NCI-H345 (cell line): ENCODE data around the gene APOBEC3A.
A peak's percentile ranks its signal among the peaks of the same experiment; 100 is the strongest.

Source experiments
- DNase-seq: peaks from one replicate; lab custom pipeline; 2025; lab: John Stamatoyannopoulos, UW

APOBEC3A gene

DNA sequence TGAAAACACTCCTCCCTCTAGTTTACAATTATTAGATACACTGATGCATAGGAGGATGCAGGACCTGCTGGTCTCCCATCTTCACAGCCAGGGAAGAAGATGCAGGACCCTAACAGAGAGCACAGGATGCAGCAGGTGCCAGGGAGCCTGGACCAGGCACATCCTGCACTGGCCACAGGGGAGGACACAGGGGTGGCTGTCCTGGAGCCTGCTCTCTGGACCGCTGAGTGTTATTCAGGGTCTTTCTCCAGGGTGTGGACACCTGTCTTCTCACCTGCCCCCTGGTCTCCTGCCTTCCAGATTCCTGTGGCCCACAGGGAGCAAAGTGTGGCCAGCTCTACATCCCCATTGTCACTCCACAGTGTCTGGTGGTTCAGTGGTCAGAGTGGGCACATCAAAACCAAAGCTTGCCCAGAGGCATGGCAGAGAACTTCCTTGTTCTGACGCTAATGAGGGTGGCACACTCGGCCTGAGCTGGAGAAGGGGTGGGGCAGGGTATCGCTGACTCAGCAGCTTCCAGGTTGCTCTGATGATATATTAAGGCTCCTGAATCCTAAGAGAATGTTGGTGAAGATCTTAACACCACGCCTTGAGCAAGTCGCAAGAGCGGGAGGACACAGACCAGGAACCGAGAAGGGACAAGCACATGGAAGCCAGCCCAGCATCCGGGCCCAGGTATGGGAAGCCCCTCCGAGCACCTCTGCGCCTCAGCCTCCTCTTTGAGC is at the start of gene APOBEC3A:
Gene APOBEC3A (plus strand): TSS at position 564 of the 725 bp plus-strand sequence. CDS start 83 bp downstream, at position 647.
- DNase-seq: no peak

DNA sequence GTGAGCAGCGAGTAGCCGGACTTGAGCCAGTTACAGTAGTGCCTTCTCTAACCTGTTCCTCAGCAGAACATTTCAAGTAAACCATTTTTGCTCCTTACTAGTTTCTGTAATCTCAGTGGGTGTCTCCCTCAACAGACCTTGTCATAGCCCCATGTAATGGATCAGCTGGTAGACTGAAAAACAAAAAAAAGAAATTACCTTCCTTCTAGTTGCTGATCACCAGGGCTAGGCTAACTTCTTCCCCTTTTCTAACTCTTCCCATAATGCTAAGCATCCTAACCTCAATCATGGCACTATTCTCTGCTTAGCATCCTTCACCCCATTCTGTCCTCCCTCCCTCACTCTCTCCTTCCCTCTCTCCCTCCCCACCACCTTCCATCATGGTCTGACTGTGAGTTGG is 49.6 kb upstream of the APOBEC3A start:
- no peak for DNase-seq

DNA sequence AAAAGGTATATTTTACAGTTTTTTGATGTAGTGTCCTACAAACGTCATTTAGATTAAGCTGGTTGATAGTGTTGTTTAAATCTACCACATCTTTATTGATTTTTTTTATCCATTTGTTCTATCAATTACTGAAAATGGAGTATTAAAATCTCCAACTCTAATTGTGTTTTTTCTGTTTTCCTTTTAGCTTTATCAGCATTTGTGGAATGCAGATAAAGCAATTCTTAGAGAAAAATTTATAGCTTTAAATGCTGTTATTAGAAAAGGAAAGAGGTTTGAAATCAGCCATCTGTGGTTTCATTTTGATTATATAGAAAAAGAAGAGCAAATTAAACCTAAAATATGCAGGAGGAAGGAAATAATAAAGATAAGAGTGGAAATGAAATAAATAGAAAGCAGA is 46.0 kb upstream of the APOBEC3A start:
- no peak for DNase-seq

DNA sequence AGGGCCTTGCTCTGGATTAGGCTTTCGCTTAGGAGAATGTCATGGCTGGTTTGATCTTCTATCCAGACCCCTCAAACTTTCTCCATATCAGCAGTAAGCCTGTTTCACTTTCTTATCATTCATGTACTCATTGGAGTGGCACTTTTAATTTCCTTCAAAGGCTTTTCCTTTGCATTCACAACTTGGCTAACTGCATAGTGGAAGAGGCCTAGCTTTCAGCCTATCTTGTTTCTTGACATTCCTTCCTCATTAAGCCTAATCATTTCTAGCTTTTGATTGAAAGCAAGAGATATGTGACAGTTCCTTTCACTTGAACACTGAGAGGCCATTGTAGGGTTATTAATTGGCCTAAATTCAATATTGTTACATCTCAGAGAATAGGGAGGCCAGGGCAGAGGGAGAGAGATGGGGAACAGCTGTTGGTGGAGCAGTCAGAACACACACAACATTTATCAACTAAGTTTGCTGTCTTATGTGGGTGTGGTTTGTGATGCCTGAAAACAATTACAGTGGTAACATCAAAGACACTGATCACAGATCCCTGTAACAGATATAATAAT is 37.7 kb upstream of the APOBEC3A start:
- no peak for DNase-seq

DNA sequence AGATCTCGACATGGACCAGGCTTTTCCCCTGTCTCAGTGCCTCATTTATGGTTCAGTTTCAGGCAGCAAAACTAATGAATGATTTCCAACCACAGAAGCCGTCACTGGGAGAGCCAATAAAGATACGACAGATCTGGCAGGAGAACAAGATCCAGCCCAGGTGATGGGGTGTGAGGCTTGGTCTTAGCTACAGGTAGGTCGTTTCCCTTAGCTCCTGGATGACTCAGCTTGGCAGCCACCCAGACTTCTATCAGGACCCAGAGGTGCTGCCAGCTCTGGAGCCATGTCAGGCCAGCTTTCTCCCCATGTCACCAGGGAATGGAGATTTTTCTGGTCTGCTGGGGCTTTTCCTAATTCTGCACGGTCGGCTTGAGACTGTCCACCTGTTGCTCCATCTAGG is 36.3 kb upstream of the APOBEC3A start:
- peak; percentile 50 for DNase-seq

DNA sequence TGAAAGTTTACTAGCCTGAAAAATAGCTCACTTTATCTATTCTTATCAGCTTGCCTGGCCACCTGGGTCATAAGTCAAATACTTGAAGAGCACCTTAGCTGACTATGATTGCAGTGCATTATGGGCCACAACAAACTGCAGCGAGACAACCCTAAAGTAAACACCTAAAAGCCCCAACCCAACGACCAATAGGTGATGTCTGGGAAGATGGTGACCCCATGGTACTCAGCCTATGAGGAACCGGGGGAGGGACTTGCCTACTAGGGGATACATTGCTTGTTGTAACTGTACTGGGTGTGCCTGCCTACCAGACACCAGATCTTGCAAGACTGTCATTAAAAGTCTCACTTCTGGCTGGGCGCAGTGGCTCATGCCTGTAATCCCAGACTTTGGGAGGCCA is 35.6 kb upstream of the APOBEC3A start:
- no peak for DNase-seq

DNA sequence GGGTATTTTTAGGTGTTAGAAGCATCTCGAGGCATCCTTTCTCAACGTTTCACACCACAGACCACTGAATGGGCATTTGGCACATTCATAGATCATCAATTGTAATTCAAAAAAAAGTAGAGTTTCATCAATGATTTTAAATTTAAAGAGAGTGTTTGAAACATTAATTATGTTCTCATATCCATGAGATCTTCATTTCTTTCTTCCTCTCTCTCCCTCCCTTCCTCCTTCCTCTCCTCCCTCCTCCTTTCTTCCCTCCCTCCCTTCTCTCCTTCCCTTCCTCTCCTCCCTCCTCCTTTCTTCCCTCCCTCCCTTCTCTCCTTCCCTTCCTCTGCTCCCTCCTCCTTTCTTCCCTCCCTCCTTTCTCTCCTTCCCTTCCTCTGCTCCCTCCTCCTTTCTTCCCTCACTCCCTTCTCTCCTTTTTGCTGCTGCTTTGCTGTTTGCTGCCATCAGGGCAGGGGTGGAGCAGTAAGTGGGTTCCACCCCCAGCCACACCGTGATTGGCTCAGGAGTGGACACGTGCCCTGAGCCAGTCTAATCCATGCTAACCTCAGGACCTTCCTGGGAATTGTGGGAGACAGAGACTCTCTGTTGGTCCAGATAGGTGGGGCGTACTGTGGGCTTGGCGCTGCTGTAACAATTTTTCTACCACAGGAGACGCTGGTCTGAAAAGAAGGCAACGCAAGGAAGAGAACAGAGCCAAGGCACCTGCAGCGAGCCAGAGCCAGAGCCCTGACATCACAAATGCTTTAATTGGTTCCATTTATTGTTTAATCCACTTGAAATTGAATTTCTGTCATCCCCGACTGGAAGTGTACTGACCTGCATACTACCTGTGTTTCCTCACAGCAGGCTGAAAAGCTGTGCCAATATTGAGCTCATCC is 33.7 kb upstream of the APOBEC3A start:
- peak; percentile 99 for DNase-seq

DNA sequence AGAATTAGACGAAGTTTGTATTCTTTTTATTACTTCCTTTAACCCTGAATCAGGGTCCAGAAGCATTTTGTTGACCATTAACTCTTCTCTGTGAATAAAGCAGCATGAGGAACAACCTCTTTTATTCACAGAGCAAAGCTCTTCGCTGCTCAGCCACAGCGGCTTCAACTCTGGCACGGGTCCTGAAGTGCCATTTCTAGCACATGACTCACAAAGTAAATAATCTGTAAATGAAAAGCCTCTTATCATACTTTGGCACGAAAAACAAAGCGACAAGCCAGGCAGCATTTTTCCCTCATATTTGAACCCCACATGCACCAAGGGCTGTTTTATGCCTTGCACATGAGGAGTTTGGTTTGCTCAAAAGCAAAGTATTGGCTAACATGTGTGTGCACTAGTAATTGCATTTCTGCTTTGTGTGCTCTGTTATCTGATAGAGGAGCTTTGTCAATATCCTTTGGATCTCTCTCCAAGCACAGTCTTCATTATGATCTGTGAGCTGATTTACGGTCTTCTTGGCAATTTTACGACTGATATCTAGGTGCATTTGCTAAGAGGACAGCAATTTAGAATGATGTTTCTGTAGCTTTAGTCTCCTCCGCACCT is 33.0 kb upstream of the APOBEC3A start:
- peak; percentile 99 for DNase-seq

DNA sequence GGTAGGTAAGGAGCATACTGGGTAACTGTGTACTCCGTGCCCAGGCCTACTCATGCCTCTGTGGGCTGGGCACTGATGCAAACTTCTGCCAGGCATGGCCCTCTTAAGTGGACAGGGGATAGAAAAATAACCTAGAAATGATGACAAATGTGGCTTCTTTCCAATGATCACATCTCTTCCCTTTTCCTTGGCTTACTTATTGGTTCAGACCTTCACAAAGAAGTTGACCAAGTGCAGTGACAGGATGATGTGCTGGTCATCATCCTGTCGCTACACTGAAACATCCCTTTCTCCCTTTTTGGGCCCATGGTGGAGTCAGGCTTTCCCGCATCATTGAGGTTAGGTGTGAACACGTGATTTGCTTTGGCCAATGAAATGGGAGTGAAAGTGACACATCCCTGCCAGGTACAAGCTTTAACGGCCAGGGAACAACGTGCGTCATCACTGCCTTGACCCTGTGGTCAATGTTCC is 31.8 kb upstream of the APOBEC3A start:
- DNase-seq: no peak

DNA sequence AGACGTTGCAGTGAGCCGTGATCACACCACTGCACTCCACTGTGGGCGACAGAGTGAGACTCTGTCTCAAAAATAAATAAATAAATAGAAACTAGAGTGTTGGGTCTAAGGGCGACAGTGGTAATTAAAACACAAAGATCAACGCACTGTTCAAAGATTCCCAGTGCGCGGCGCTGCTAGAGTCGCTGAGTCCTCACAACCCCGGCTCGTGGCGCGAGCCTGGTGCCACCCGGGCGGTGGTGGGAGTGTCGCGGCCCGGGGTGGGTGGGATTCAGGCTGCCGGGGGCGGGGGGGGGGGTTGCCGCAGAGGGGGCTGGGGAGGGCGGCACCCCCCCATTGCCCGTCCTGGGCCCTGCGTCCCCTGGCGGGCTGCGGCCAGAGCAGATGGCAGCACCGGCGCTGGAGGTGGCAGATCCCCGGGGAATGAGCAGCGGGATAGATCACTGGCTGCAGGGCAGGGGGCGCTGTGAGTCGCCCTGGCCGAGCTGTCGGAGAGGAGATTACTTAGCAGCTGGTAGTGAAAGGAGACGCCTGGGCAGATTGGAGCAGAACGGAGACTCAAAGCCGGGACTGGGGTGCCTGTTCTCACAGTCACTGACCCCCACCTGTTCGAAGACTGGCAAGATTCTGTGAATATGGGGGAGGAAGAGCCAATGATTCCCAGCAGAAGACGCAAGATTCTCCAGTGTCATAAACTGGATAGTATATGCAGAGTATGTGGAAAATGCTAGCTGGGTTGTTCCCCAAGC is 30.2 kb upstream of the APOBEC3A start:
- no peak for DNase-seq

DNA sequence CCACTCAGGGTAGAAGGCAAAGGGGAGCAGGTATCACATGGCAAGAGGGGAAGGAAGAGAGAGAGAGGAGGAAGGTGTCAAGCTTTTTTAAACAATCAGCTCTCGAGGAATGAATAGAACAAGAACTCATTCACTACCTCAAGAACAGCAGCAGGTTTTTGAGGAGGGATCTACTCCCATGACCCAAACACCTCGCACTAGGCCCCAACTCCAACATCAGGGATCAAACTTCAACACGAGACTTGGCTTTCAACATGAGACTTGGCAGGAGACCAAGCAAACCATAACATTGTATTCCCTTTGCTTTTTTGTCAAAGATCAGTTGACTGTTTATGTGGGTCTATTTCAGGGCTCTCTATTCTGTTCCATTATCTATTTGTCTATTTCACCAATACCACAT is 26.9 kb upstream of the APOBEC3A start:
- no peak for DNase-seq

DNA sequence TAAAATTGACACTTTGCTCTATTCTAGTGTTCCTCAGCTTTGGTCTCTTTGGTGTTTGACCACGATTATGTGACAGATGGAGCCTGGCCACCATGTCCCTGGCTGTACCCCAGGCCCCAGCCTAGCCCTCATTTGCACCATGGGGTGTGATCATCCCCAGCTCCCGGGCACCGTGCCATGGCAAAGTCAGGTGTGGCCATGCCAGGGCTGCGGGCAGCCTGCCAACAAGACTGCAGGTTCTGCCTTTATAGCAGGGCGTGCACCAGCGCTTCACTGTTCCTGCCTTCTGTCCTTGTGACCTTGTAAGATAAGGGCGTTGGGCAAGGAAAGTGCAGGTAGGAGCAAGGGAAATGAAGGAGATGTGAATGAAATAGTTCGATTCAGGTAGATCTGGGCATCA is 22.4 kb upstream of the APOBEC3A start:
- peak; percentile 95 for DNase-seq

DNA sequence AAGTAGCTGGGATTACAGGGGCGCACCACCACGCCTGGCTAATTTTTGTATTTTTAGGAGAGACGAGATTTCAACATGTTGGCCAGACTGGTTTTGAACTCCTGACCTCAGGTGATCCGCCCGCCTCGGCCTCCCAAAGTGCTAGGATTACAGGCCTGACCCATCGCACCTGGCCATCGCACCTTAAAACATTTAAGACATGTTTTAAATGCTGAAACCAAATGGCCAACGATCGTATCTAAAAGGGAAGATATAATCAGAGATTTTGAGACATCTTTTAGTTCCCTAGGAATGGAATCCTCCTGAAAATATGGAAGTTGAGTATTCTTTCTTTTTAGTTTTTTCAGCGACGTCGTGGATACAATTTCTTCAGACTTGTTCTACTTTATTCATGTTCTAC is 21.8 kb upstream of the APOBEC3A start:
- no peak for DNase-seq

DNA sequence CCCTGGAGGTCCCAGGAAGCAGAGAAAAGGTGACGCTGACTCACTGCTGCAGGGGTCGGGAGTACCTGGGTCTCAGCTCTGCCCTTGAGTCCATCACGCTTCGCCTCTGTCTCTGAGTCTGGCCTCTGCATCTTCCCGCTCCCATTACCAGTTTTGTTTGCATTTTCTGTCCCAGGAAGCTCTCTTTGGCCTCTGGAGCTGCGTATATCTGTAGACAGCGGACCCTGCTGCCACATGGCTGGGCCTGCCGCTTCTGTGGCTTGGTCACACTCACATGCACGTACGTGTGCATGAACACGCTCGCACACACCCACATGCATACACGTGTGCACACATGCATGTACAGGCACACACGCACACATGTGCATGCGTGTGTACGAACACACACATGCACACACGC is 20.8 kb upstream of the APOBEC3A start:
- no peak for DNase-seq

DNA sequence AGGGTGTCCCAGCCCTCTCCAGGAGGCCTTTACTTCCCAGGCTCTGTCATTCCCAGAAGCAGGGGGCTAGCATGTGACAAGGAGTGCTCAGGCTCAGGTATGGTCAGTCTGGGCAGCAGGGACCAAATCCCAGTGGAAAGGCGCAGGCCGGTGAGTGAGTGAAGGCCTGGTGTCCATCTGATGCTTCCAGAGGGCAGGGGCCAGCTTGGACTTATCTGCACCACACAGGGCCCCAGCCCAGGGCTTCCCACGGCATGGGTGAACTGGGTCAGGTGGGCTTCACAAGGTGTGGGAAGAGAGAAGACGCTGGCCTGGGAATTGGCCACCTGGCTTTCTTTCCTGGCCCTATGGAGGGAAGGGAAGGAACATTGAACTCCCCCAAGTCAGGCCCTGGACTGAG is 20.4 kb upstream of the APOBEC3A start:
- DNase-seq: no peak

DNA sequence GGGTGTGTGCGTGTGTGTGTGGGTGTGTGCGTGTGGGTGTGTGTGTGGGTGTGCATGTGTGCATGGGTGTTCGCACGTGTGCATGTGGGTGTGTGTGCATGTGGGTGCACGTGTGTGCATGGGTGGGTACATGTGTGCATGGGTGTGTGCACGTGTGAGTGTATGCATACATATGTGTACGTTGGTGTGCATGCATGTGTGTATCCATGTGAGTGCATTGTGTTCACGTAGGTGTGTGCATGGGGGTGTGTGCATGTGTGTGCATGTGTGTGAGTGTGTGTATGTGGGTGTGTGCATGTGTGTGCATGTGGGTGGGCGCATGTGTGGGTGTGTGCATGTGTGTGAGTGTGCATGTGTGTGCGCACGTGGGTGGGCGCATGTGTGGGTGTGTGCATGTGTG is 19.9 kb upstream of the APOBEC3A start:
- no peak for DNase-seq

DNA sequence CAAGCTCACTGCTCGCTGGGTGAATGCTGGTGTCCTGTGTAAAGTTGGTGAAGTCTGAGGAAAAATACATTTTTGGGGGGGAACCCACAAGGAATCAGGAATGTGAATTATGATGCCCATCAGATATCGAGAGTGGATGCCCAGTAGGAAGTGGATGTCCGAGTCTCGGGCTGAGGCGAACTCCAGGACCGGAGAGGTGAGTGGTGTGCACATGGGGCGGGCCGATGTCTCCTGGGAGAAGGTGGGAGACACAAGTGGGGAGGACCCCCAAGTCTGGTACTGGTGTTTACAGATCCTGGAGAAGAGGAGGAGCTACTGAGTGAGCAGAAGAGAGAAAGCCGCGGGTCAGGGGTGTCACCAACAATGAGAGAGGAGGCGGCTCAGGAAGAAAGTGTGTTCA is 19.2 kb upstream of the APOBEC3A start:
- DNase-seq: no peak

DNA sequence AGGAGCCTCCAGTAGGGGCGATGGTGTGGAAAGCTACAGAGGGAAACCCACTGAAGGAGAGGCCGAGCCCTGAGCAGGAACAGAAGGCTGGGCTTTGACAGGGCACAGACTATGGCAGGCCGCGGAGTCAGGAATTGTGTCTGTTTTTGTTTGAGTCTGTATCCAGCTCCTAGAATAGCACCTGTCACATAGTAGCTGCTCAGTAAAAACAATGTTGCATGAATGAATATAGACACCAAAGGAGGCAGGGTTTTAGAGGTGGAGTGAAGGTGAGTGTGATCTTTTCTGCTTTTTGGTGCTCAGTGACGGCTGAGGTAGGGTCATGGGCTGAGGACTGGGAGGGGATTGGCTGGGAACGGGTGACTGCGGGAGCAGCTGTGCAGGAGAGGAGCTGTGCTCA is 18.5 kb upstream of the APOBEC3A start:
- no peak for DNase-seq

DNA sequence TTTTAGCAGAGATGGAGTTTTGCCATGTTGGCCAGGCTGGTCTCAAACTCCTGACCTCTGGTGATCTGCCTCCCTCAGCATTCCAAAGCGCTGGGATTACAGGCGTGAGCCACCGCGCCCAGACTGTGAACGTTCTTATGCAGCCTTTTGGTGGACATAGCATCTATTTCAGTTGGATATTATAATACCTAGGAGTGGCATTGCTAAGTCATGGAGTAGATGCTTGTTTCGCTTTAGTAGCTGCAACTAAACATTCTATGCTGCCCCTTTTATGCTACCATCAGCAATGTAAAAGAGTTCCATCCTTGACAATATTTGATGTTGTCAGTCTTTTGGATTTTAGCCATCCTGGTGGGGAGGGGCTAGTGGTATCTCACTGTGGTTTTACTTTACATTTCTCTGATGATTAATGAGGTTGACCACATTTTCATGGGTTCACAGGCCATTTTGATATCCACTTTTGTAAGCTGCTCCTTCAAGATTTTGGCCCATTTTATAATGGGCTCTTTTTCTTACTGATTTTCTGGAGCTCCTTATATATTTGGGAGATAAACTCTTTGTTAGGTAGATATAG is 16.5 kb upstream of the APOBEC3A start:
- no peak for DNase-seq

DNA sequence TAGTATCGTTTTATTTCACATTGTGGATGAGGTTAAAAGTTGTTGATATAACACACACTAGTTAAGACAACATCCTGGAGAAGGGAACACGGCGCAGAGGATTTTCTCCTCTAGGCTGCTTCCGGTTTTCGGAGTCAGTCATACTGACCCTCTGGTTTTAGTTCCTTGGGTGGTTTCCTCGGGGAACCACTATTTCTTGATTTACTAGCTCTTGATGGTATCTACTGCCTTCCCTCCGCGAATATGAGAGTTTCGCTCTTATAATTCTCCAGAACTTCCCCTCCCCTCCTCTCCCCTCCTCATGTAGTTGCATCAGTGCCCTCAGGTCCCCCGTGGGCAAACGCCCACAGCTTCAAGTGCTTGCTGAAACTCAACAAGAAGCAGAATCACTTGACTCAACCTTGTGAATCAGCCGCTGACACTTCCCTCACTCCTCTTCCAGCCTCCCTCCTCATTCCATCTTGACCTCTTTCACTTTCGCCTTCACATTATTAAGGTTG is 15.9 kb upstream of the APOBEC3A start:
- DNase-seq: no peak

DNA sequence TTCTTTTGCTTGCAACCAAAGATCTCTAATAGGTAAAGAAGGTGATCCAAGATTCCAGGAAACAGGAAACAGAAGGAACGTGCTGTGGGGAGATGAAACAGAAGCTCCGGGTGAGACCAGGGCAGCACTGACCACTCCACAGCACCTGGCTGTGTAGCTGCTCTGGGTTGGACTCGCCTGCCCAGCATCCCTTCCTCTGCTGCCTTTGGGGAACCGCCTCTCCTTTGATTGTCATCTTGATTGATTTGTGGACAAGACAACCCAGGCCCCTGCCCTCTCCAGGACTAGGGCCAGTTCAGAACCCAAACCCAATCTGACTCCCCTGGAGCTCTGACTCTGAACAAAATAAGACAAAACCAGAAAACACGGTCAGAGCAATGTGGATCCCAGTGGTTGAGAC is 14.7 kb upstream of the APOBEC3A start:
- DNase-seq: no peak
